ENCODE measurements around the gene RC3H1.
"Not testable (repeated sequence)": the region's sequence is repeated elsewhere in the genome, so short reads cannot be mapped to it uniquely, and the experiment has no call there.

Gene RC3H1

GRCh38 chr1:174021591-174022079 lies 522 bp downstream of the RC3H1 start:
- DNase-seq (ENCODE audit: low spot score) = no peak

- DNase-seq (ENCODE audit: low spot score) = no peak
These were observed 3.6 kb downstream of the RC3H1 start for GRCh38 chr1:174018565-174018964.

GRCh38 chr1:174017231-174017970 lies 4.8 kb downstream of the RC3H1 start:
- no peak for DNase-seq (ENCODE audit: low spot score)

- no peak for DNase-seq (ENCODE audit: low spot score)
These were observed 8.2 kb downstream of the RC3H1 start for GRCh38 chr1:174013864-174014418.

- no peak for DNase-seq (ENCODE audit: low spot score)
These were observed 13.2 kb downstream of the RC3H1 start for GRCh38 chr1:174008979-174009378.

DNA sequence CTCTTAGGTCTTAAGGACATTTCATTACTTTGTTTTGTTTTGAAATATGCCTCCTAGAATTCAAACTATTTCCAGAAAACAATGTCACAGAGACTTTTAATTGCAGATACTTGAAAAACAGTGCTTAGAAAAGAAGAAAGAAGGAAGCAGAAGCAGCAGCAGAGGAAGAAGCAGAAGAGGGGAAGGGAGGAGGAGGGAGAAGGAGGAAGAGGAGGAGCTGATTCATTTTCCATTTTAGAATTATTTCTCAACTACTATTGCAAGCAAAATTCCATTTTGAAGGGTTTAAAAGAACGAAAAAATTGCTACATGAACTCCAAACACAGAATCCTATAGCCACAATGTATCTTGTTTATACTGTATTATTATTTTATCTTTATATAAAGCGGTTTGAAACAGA lies 13.9 kb downstream of the RC3H1 start:
- DNase-seq (ENCODE audit: low spot score) = no peak

- DNase-seq (ENCODE audit: low spot score) = no peak
These were observed 14.3 kb downstream of the RC3H1 start for GRCh38 chr1:174007851-174008250.

DNA sequence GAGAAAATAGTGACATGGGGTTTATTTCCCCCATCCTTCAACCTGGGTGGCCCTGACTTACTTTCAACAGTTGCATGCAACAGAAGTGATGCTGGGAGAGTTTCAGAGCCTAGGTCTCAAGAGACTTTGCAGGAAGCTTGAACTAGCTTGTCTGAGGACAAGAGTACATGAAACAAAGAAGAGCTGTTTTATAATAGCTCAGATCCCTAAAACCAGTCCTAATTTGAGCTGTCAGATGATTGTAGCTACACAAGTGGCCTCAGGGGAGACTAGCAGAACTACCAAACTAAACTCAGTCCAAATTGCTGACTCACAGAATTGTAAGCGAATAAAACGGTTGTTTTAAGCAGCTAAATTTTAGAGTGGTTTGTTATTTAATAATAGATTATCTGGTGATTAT lies 17.1 kb downstream of the RC3H1 start:
- no peak for DNase-seq (ENCODE audit: low spot score)

- no peak for DNase-seq (ENCODE audit: low spot score)
These were observed 18.3 kb downstream of the RC3H1 start for GRCh38 chr1:174003867-174004266.

DNA sequence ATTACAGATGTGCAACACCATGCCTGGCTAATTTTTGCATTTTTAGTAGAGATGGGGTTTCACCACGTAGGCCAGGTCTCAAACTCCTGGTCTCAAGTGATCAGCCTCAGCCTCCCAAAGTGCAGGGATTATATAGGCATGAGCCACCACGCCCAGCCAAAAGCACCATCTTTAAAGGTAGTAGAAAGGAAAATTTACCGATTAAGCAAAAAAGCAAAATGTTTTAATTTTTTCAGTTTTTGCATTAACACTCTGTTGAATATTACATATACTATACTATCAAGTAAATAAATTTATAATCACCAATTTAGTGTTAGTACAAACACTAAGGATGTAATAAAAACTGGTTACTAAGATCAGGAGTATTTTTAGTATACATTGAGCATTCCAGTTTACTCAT lies 20.6 kb downstream of the RC3H1 start:
- no peak for DNase-seq (ENCODE audit: low spot score)

DNA sequence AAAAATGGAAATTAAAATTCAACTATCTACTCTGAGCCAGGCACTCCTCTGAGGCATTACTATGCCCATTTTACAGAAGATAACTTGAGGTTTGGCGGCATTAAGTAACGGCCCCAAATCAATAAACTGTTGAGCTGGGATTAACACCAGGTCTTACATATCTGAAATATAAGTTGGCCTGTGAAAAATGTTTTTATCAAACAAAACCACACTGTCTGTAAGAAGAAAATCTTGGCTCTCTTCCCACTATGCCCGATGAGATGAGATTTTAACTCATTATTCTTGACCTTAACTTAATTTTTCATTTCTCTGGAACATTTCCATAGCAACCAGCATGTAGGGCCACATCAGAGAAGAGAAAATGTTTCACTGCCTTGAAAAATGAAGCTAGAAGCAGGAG lies 21.8 kb downstream of the RC3H1 start:
- DNase-seq (ENCODE audit: low spot score) = no peak

DNA sequence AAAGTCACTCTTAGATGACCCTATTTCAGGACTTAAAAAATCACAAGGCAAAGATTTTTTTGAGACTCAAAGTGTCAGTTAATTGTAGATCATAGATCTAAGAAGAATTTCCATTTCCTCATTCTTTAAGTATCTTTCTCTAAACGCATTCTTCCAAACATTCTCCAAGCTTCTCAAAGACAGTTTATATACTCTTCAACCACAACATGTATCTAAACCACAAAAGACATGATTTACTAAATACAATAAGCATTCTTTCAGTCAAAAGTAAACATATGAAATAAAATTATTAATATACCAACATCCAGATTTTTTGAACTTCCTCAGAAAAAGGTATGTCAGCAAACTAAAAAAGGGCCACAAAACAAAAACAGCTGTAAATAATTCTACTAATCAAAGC lies 24.4 kb downstream of the RC3H1 start:
- DNase-seq (ENCODE audit: low spot score) = no peak

- DNase-seq (ENCODE audit: low spot score) = no peak
These were observed 25.2 kb downstream of the RC3H1 start for GRCh38 chr1:173996995-173997394.

DNA sequence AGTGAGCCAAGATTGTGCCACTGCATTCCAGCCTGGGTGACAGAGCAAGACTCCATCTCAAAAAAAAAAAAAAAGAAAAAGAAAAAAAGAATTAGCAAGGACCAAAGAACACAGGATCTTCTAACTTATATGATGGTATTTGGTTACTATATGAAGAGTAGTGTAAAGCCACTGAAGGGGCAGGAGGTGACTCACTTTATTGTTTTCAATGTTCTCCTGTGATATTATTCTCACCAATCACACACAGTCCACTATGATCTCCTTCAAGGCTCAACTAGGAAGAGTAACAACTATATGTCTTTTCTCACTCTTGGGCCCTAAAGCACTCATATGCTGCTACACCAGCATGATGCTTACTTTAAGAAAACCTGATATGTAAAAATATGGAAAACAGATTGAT lies 26.7 kb downstream of the RC3H1 start:
- no peak for DNase-seq (ENCODE audit: low spot score)

DNA sequence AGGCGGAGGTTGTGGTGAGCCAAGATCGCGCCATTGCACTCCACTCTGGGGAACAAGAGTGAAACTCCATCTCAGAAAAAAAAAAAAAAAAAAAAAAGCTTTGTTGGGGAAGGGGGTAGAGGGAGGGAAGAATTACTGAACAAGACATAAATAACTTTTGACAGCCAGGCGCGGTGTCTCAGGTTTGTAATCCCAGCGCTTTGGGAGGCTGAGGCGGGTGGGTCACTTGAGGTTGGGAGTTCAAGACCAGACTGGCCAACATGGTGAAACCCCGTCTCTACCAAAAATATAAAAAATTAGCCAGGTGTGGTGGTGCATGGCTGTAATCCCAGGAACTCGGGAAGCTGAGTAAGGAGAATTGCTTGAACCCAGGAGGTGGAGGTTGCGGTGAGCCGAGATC lies 28.2 kb downstream of the RC3H1 start:
- not testable (repeated sequence) for DNase-seq (ENCODE audit: low spot score)

GRCh38 chr1:173988068-173988467 lies 34.1 kb downstream of the RC3H1 start:
- DNase-seq (ENCODE audit: low spot score) = no peak

DNA sequence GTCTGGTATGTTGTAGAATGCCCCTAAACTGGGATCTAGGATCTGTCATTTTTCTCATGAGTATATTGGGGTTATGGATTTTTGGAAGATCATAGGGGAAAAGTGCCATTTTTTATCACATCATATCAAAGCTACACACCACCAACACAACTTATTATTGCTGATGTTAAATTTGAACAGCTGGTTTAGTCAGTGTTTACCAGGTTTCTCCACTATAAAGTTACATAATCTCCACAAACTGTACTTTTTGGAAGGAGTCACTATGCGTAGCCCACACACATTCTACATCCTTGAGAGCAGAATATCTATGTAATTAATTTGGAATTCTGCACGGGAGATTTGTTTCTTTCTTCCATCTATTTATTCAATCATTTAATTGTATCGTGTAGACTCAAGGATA lies 35.2 kb downstream of the RC3H1 start:
- no peak for DNase-seq (ENCODE audit: low spot score)

DNA sequence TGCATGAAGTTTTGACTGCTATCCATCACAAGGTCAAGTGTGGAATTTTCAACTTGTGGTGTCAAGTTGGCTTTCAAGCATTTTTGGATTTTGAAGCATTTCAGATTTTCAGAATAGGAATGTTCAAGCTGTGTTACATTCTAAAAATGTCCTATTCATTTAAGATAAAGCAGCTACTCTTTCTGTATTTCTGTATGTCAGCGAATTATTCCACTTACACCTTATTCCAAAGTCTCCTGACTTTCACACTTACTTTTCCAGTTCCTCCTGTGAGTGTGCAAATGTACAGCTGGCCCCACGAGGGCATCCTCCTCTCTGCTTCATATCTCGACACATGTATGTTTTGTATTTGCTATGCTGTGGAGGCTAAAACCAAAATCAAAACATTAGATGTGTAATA lies 51.9 kb downstream of the RC3H1 start:
- DNase-seq (ENCODE audit: low spot score) = no peak

DNA sequence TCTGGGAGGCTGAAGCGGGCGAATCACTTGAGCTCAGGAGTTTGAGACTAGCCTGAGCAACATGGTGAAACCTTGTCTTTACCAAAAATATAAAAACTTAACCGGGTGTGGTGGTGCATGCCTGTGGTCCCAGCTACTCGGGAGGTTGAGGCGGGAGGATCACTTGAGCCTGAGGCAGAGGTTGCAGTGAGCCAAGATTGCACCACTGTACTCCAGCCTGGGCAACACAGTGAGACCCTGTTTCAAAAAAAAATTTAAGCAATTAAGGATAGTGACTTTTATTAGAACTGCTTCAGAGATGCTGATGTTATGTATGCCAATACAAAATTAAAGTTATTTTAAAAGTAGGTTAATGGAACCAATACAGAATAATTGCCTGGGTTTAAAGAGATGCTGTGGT lies 56.3 kb downstream of the RC3H1 start:
- not testable (repeated sequence) for DNase-seq (ENCODE audit: low spot score)

DNA sequence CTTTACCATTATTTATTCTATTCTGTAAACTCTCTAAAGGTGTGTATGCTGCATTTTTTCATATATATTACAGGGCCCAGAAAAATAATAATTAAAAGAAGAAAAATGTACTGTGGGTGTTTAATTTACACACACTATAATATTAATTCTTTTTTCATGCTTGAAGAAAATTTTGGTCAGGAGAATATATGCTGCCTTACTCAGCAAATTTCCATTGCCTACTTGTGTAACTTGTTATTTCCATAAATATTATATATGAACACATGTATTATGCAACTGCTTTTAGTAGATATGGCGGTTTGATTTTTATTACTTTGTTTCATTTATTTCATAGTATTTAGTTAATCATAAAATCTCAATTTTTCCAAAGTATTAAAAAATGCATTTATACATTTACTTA lies 58.7 kb downstream of the RC3H1 start:
- no peak for DNase-seq (ENCODE audit: low spot score)

GRCh38 chr1:173960625-173961024 lies 61.5 kb downstream of the RC3H1 start:
- no peak for DNase-seq (ENCODE audit: low spot score)

- DNase-seq (ENCODE audit: low spot score) = no peak
These were observed 68.0 kb downstream of the RC3H1 start for GRCh38 chr1:173954179-173954578.

- no peak for DNase-seq (ENCODE audit: low spot score)
These were observed 73.6 kb downstream of the RC3H1 start for GRCh38 chr1:173948594-173948993.

DNA sequence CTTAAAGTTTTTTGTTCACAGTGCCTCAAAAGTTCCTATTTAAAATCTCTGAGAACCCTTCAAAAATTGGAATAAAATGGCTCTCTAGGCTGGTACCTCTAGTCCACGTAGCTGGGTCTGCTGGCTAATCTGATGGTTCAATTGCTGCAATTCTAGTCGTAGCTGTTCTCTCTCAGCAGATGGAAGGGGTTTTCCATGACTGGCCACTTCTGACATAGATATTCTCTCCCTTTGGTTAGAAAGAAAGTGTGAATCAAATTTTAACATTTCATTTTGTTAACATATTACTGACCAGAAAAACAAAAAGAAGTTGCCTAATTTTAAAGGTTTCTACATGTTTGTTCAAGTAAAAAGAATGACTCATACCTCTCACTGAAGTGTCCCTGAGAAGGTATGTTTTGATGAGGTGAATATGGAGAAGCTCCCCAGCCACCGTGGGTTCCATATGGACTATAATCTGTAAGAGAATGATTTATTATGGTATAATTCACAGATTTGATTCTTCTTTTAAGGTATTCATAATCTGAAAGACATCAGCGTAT lies 75.7 kb downstream of the RC3H1 start:
- no peak for DNase-seq (ENCODE audit: low spot score)
